Activated T-cell treated with anti-CD3 and anti-CD28 coated beads, Interleukin-2, amount 50 U/mL, for 24 hours (primary cell): ENCODE results near the gene C1orf198.
"Not testable (repeated sequence)": the region's sequence is repeated elsewhere in the genome, so short reads cannot be mapped to it uniquely, and the experiment has no call there.

Experiments
- DNase-seq: peaks from one replicate; pipeline ENCODE4 v3.0.0-alpha.2; 2020
- H3K27ac Mint-ChIP-seq: 2 replicates; pipeline ENCODE4 v1.8.0; 2020; ENCODE audit warnings: mild to moderate bottlenecking, mixed read lengths
- H3K27me3 Mint-ChIP-seq: 2 replicates; pipeline ENCODE4 v1.8.0; 2020; ENCODE audit warnings: mixed read lengths
- H3K36me3 Mint-ChIP-seq: 2 replicates; pipeline ENCODE4 v1.8.0; 2020; ENCODE audit warnings: low read depth, mixed read lengths
- H3K4me1 Mint-ChIP-seq: 2 replicates; pipeline ENCODE4 v1.8.0; 2020; ENCODE audit warnings: low read depth, mixed read lengths
- H3K4me3 Mint-ChIP-seq: 2 replicates; pipeline ENCODE4 v1.8.0; 2020; ENCODE audit warnings: mild to moderate bottlenecking, moderate library complexity, mixed read lengths
- H3K9me3 Mint-ChIP-seq: 2 replicates; pipeline ENCODE4 v1.8.0; 2020; ENCODE audit warnings: mixed read lengths

Gene C1orf198

DNA sequence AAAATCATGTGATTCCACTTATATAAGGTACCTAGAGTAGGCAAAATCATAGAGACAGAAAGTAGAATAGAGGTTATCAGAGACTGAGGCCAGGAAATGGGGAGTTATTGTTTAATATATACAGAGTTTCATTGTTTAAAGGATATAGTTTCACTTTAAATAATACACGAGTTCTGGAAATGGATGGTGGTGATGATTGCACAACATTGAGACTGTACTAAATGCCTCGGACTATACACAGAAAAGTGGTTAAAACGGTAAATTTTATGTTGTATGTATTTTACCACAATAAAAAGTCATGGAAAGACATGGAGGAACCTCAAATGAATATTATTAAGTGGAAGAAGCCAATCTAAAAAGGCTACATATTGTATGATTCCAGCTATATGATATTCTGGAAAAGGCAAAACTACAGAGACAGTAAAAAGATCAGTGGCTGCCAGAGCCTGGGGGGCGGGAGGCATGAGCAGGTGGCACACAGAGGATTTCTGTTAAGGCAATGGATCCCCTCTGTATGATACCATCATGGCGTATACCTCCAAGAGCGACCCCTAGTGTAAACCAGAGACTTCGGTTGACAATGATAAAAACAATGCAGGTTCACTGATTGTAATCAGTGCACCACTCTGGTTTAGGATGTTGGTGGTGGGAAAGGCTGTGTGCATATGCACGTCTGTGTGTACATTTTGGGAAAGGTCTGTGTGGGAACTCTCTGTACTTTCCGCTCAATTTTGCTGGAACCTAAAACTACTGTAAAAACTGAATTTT is 7.5 kb downstream of the C1orf198 start:
- Mint-ChIP-seq H3K4me3 (no peak overlapping the region), H3K4me1 (peaks cover 9% of the 10 kb centered on the region), H3K27me3 (no peaks in the 10 kb centered on the region), H3K27ac (no peak overlapping the region), H3K36me3 (no peaks in the 10 kb centered on the region), H3K9me3 (no peaks in the 10 kb centered on the region)
- no peak for DNase-seq

DNA sequence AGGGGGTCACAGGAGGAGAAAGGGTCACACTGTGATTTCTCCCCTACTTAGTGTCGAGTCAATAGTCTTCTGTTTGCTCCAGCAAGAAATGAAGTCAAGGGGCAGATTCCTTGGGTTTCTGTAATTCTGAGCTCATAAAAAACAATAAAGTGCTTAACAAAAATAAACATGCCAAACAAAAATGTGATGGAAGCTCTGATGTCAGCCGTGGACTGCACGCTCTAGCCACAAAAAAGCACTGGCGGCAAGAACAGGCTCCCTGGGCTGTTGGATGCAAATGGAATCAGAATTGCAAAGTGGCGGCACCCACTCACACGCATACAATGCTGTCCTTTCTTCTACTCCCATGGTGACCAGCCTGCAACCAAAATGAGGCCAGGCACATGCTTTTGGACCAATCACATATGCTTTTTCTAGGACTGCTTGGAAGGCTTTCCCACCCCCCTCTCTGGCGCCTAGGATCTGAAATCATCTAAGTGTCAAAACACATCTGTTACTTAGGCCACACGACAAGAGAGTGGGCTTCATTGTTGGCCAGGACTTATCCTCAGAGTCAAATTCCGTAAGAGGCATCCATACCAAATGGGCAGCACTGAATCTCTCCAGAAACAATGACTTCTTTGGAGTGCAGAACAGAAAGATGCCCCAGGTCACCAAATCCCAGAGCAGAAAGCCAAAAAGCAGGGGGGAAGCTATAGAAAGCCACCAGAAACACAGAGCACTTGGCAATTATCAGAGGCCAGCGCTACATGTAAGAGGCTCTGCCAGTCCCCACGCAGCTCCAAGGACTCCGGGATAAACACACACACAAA is 9.2 kb downstream of the C1orf198 start:
- H3K4me1 Mint-ChIP-seq, result peaks cover 9% of the 10 kb centered on the region
- no peak overlapping the region for H3K27ac Mint-ChIP-seq
- H3K9me3 Mint-ChIP-seq, result no peaks in the 10 kb centered on the region

DNA sequence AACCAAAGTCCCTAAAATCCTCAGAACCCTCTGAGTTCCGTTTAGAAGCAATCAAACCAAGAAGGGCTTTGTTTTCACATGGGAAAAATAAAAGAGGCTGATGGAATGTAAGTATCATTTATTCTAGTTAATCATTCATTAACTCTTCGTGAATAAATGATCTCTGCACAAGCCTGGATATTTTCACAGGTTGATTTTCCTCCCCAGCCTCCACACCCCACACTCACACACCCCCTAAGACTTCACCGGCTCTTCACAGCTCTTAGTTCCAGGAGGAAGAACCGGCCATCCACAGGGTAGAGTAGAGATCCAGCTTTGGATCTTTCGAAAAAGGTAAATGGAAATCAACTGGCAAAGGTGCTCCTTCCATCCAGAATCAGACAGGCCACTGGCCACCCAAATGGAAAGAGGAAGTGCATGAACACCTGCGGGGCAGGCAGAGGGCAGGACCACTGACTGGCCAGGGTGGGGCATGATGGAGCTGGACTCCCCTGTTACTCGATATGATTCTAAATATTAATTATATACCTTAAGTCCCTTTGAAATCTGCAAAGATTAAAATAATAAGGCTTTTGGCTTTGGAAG is 10.0 kb downstream of the C1orf198 start:
- Mint-ChIP-seq H3K4me3 (no peak overlapping the region), H3K4me1 (peaks cover 7% of the 10 kb centered on the region), H3K9me3 (no peaks in the 10 kb centered on the region), H3K27ac (no peak overlapping the region), H3K36me3 (peaks cover 2% of the 10 kb centered on the region), H3K27me3 (no peaks in the 10 kb centered on the region)
- no peak for DNase-seq

More for the DNA sequence above, 9.2 kb downstream of the C1orf198 start:
- no peaks in the 10 kb centered on the region for H3K27me3 Mint-ChIP-seq
- H3K4me3 Mint-ChIP-seq, result no peak overlapping the region
- no peak for DNase-seq
- no peaks in the 10 kb centered on the region for H3K36me3 Mint-ChIP-seq

DNA sequence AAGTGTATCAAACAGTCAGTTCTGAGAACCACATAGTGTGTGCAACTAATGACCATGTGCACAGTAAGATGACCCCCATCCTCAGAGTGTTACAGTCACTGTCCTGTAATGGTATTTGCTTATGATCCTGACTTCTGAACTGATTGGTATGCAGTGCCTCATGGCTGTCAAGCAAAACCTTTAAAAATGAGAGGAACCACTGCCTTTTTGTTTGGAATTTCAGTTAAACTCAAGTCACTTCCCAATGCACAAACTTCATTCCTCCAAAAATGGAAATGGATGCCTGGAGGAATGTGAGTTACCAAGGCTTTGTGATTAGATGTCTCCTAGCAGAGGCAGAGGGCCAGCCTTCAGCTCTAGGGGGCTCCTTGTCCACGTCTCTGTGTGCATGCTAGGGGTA is 10.5 kb downstream of the C1orf198 start:
- no peak overlapping the region for H3K27ac Mint-ChIP-seq
- H3K27me3 Mint-ChIP-seq, result no peaks in the 10 kb centered on the region
- no peak for DNase-seq
- H3K4me3 Mint-ChIP-seq, result no peak overlapping the region
- peaks cover 6% of the 10 kb centered on the region for H3K36me3 Mint-ChIP-seq
- H3K9me3 Mint-ChIP-seq, result no peaks in the 10 kb centered on the region
- peaks cover 2% of the 10 kb centered on the region for H3K4me1 Mint-ChIP-seq

DNA sequence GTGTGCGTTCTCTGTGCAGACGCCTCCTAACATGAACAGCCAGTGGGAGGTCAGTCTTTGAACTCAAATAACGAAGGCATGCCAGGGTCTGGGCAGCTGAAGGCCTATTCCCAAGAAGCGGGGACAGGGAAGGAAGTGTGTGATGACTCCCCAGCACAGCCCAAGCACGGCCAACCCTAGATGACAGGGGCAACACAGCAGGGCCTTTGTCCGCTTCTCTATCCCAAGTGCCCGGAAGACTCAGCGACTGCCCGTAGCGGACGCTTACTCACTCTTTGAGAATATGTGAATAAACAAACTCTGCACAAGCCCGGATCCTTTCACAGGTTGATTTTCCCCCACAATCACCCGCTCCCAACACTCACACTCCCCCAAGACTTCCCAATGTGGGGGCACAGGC is 11.2 kb downstream of the C1orf198 start:
- Mint-ChIP-seq H3K27me3 (no peaks in the 10 kb centered on the region), H3K27ac (no peak overlapping the region), H3K9me3 (no peaks in the 10 kb centered on the region), H3K4me1 (no peaks in the 10 kb centered on the region), H3K4me3 (no peak overlapping the region), H3K36me3 (peaks cover 11% of the 10 kb centered on the region)
- DNase-seq, result no peak

DNA sequence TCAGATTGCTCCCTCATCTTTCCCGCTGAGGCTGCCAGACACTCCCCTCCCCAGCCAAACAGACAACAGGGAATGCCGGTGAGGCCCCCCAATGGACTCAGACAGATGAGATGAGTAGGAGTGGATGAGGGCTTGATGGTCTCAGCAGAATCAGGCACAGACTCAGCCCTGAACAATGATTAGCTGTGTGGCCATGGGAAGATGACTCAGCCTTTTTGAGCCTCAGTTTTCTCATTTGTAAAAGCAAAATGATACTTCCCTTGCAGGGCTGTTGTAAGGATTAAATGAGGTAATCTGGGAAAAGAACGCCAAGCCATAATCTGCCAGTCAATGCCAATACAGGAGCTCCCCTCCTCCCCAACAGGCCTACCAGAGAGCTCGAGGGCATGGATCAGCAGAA is 12.4 kb downstream of the C1orf198 start:
- Mint-ChIP-seq H3K9me3 (no peaks in the 10 kb centered on the region), H3K27ac (no peak overlapping the region), H3K27me3 (no peaks in the 10 kb centered on the region), H3K36me3 (peaks cover 16% of the 10 kb centered on the region), H3K4me1 (no peaks in the 10 kb centered on the region), H3K4me3 (no peak overlapping the region)
- DNase-seq, result no peak

DNA sequence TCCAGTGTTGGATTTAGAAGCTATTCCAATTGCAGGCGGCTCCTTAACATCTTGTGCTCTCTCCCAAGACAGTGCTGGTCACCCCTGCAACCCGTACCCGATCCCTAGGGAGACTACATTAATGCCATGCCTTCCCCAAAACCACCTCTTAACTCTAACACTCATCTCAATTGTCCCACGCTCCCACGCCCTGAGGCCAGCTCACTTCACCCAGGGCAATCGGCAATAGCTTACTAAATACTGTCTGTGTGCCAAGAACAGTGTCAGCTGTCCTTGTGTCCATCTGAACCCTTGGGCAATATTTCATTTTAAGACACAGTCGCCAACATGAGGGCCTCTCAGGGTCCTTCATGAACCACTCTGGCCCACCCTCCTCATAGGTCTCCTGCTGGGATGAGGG is 13.9 kb downstream of the C1orf198 start:
- Mint-ChIP-seq H3K4me3 (no peak overlapping the region), H3K4me1 (no peaks in the 10 kb centered on the region), H3K27me3 (no peaks in the 10 kb centered on the region), H3K36me3 (peaks cover 16% of the 10 kb centered on the region), H3K27ac (no peak overlapping the region), H3K9me3 (no peaks in the 10 kb centered on the region)
- no peak for DNase-seq

DNA sequence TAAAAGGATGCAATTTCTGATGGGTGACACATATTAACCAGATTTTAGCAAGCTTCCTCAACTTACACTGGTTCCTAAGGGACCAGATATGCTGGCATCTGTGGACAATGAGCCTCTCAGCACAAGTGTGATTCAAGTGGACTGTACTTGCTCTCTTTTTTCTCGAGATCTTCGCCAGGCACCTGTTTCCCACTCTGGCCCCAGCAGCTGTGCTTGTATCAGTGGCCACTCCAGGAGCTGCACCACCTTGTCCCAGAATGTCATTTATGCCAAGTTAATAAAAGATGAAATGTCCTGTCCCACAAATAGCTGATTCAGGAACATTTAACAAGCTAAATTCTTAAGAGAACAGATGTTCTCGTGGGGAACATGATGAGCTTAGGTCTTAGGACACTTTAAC is 14.6 kb downstream of the C1orf198 start:
- DNase-seq, result no peak
- Mint-ChIP-seq H3K36me3 (peaks cover 16% of the 10 kb centered on the region), H3K27ac (no peak overlapping the region)

DNA sequence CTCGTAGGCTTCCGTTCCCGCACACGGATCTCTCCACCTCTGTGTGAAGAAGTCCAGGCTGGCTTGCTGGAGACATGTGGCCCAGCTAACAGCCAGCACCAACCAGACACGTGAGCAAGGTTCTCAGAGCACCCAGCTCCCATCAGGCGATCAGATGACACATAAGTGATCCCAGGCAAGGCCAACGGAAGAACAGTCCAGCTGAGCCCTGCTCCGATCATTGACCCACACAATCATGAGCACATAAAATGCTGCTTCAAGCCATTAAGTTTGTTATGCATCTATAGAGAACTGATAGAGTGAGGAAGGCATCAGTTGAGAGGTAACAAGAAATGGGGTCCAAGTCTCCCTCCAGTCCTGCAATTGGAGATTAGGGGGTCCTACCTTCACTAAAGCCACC is 15.4 kb downstream of the C1orf198 start:
- no peak overlapping the region for H3K27ac Mint-ChIP-seq
- peaks cover 16% of the 10 kb centered on the region for H3K36me3 Mint-ChIP-seq
- H3K9me3 Mint-ChIP-seq, result no peaks in the 10 kb centered on the region
- H3K4me1 Mint-ChIP-seq, result no peaks in the 10 kb centered on the region
- no peak overlapping the region for H3K4me3 Mint-ChIP-seq
- no peak for DNase-seq
- H3K27me3 Mint-ChIP-seq, result no peaks in the 10 kb centered on the region

More for the DNA sequence above, 14.6 kb downstream of the C1orf198 start:
- Mint-ChIP-seq H3K4me3 (no peak overlapping the region), H3K4me1 (no peaks in the 10 kb centered on the region), H3K27me3 (no peaks in the 10 kb centered on the region), H3K9me3 (no peaks in the 10 kb centered on the region)

DNA sequence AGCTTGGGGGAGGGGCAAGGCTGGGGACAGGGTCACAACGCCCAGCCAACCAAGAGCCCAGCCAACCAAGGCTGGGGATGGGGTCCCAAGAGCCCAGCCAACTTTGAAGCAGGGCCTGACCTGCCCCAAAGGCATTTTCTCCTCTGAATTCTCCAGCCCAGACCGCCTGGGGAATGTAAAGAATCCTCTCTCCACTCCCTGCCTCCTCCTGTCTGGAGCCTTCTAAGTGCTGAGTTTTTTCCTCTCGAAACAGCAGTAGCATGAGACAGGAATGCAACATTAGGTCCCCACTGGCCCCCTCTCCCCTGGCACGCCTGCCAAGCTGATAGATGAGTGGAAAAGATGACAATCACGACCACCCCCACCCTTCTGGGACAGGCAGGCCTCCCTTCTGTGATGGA is 17.0 kb downstream of the C1orf198 start:
- no peak overlapping the region for H3K4me3 Mint-ChIP-seq
- H3K9me3 Mint-ChIP-seq, result no peaks in the 10 kb centered on the region
- H3K36me3 Mint-ChIP-seq, result peaks cover 16% of the 10 kb centered on the region
- DNase-seq, result no peak
- no peak overlapping the region for H3K27ac Mint-ChIP-seq
- no peaks in the 10 kb centered on the region for H3K27me3 Mint-ChIP-seq
- H3K4me1 Mint-ChIP-seq, result no peaks in the 10 kb centered on the region

DNA sequence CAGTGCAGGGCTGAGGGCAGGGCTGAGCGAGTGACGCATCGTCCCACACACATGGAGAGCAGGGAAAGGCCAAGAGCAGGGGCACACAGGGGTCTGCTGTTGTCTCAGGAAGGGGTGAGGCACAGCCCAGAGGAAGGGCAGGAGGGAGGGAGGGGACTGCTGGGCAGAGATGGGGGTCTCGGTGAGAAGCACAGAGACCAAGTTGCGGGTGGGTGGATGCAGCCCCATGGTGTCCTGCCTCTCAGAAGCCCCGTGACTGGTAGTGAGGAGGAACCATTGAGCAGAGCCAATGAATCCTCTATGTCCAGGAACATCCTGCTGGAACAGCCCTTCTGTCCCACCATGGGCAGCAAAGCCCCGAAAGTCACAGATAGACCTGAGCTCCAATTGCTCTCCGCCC is 17.8 kb downstream of the C1orf198 start:
- H3K9me3 Mint-ChIP-seq, result no peaks in the 10 kb centered on the region
- H3K4me3 Mint-ChIP-seq, result no peak overlapping the region
- H3K27ac Mint-ChIP-seq, result no peak overlapping the region

DNA sequence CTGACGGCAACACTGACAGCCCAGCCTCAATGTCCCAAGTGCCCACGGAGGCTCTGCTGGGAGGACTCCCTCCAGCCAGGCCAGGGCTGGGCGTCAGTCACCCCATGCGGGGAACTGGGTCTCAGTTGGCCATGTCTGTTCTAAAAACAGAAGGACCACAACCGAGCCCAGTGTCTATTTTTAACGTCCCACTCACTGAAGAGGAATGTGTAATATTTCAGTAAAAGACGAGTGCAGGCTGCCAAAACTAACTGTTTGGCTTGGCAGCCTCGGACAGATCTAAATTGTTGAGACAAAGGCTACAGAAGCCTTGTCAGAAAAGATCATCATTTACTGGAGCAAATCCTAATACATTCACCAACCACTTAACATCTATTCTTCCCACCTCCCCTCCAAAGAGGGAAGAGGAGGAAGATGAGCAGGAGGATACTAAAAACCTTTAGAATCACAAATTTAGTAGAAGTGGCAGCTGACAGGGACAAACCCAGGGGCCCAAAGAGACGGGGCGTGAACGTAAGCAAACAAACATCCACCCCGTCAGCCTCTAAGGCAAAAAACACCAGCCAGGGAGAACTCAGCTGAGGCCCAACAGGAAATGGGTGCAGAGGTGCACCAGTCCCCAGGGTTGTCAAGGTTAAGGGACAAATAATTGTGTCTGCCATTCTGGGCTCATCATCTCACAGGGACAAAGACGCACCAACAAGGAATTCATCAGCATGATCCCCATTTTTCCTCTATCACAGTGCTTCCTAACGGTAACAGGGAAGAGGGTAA is 18.7 kb downstream of the C1orf198 start:
- DNase-seq, result no peak
- Mint-ChIP-seq H3K27ac (no peak overlapping the region), H3K4me1 (no peaks in the 10 kb centered on the region), H3K27me3 (no peaks in the 10 kb centered on the region), H3K4me3 (no peak overlapping the region), H3K9me3 (no peaks in the 10 kb centered on the region), H3K36me3 (peaks cover 16% of the 10 kb centered on the region)

More for the DNA sequence above, 17.8 kb downstream of the C1orf198 start:
- no peaks in the 10 kb centered on the region for H3K4me1 Mint-ChIP-seq
- no peak for DNase-seq
- H3K36me3 Mint-ChIP-seq, result peaks cover 16% of the 10 kb centered on the region
- no peaks in the 10 kb centered on the region for H3K27me3 Mint-ChIP-seq

DNA sequence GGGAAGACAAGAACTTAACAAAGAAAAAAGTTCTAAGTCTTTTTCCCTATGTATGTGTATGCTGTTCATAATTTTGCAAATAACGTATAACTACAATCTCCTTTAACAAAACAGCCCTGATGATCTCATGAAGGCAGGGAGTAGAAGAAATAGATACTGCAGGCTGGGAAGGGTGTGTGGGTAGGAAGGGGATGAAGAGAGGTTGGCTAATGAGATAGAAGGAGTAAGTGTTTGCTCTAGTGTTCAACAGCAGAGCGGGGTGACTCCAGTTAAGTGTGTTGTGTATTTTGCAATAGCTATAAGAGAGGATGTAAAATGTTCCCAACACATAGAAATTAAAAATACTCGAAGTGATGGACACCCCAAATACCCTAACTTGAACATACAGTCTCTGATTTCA is 20.1 kb downstream of the C1orf198 start:
- Mint-ChIP-seq H3K36me3 (peaks cover 23% of the 10 kb centered on the region), H3K9me3 (no peaks in the 10 kb centered on the region), H3K27me3 (no peaks in the 10 kb centered on the region), H3K4me3 (no peak overlapping the region), H3K4me1 (no peaks in the 10 kb centered on the region), H3K27ac (no peak overlapping the region)
- no peak for DNase-seq

DNA sequence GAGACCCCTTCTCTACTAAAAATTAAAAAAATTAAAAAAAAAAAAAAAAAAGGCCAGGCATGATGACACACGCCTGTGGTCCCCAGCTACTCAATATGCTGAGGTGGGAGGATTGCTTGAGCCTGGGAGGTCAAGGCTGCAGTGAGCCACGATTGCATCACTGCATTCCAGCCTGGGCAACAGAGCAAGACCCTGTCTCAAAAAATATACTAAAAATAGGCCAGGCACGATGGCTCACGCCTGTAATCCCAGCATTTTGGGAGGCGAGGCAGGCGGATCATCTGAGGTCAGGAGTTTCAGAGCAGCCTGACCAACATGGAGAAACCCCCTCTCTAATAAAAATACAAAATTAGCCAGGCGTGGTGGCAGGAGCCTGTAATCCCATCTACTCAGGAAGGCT is 23.1 kb downstream of the C1orf198 start:
- H3K27me3 Mint-ChIP-seq, H3K9me3 Mint-ChIP-seq, H3K4me1 Mint-ChIP-seq, DNase-seq, H3K27ac Mint-ChIP-seq, H3K4me3 Mint-ChIP-seq: not testable (repeated sequence)
- peaks cover 17% of the 10 kb centered on the region for H3K36me3 Mint-ChIP-seq
